ENCODE measurements around the gene PPP2R5C.

DNA sequence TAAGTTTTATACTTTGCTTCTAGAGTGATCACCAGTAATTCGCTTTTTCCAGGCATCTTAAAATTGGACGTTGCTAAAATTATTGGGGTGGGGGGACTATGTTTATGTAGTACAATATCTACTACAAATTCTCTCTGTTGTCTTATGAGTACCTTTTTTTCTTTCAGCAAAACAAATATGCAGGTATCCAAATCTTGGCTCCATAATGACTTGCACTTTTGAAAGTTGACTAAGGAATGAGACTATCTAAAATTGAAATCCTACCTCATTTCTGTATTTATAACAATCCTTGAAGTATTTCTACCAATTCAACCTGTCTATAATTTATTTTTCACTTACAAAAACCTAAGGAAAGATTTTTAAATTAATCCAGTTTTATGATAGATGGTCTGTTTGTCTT lies 205.2 kb downstream of the PPP2R5C start:
- no peak for TF ChIP-seq POLR2A (IDR thresholded peaks at IDR 0.05; ENCODE audit: low read depth, low read length)
- no peak for TF ChIP-seq POLR2AphosphoS5 (IDR thresholded peaks at IDR 0.05; ENCODE audit: low read depth, low read length)
- TF ChIP-seq PAX5 (IDR thresholded peaks at IDR 0.05; ENCODE audit: insufficient read depth, low read length, severe bottlenecking): no peak
- TF ChIP-seq SPI1 (IDR thresholded peaks at IDR 0.05; ENCODE audit: low read depth, low read length): no peak
- no peak for TF ChIP-seq TAF1 (IDR thresholded peaks at IDR 0.05; ENCODE audit: low read depth, low read length)
